Fibroblast of mammary gland (primary cell): ENCODE data around the gene CCDC59.

Source experiments
- DNase-seq: peaks from one replicate; pipeline ENCODE4 v3.0.0-alpha.2; 2010; ENCODE audit warnings: low read depth
- H3K4me3 ChIP-seq: 2 replicates; pipeline ENCODE4 v1.5.1; 2011; ENCODE audit warnings: low read depth, mild to moderate bottlenecking, low read length, moderate library complexity; ENCODE audit not compliant: control insufficient read depth
- CTCF ChIP-seq: conservative IDR thresholded peaks from 2 replicates; pipeline ENCODE4 v1.5.1; 2011; ENCODE audit warnings: low read depth, low read length, inconsistent platforms; ENCODE audit not compliant: control insufficient read depth, insufficient read depth

Gene CCDC59

GRCh38 chr12:82357845-82358199, 365 bp downstream of the CCDC59 start:
- peak overlapping the region; percentile 95 for H3K4me3 ChIP-seq
- DNase-seq: no peak
- TF ChIP-seq CTCF: no peak

- no peak for TF ChIP-seq CTCF
- DNase-seq: no peak
- H3K4me3 ChIP-seq: peak overlapping the region; percentile 95
Measured at GRCh38 chr12:82357340-82357739, 847 bp downstream of the CCDC59 start.

- no peak for TF ChIP-seq CTCF
- no peak for DNase-seq
- no peak overlapping the region for H3K4me3 ChIP-seq
Measured at GRCh38 chr12:82351390-82351789, 6.8 kb downstream of the CCDC59 start.

- no peak for DNase-seq
- H3K4me3 ChIP-seq: no peak overlapping the region
- no peak for TF ChIP-seq CTCF
Measured at GRCh38 chr12:82350161-82350560, 8.0 kb downstream of the CCDC59 start.

- DNase-seq: no peak
- H3K4me3 ChIP-seq: no peak overlapping the region
- TF ChIP-seq CTCF: no peak
Measured at GRCh38 chr12:82329508-82329907, 28.7 kb downstream of the CCDC59 start.

GRCh38 chr12:82327861-82328260, 30.3 kb downstream of the CCDC59 start:
- no peak for TF ChIP-seq CTCF
- H3K4me3 ChIP-seq: no peak overlapping the region
- DNase-seq: no peak

- peak; percentile 47 for DNase-seq
- no peak overlapping the region for H3K4me3 ChIP-seq
- peak; percentile 46 for TF ChIP-seq CTCF
Measured at GRCh38 chr12:82326905-82327503, 31.2 kb downstream of the CCDC59 start.
